GM18498 (cell line): ENCODE results near the gene CCDC12.

Experiments
- ATAC-seq: cut with Tn5 transposase; IDR thresholded peaks from one replicate; pipeline ENCODE4 v1.9.1; 2021; ENCODE audit warnings: mild to moderate bottlenecking, moderate library complexity; ENCODE audit not compliant: unreplicated experiment

Gene CCDC12

GRCh38 chr3:46942076-46942475 lies 34.5 kb downstream of the CCDC12 start:
- ATAC-seq: no peak

GRCh38 chr3:46939578-46940445 lies 36.7 kb downstream of the CCDC12 start:
- ATAC-seq: no peak

- ATAC-seq: no peak
Observed at GRCh38 chr3:46938118-46938517, 38.4 kb downstream of the CCDC12 start.

GRCh38 chr3:46936733-46937250 lies 39.8 kb downstream of the CCDC12 start:
- no peak for ATAC-seq

GRCh38 chr3:46935989-46936558 lies 40.5 kb downstream of the CCDC12 start:
- no peak for ATAC-seq

DNA sequence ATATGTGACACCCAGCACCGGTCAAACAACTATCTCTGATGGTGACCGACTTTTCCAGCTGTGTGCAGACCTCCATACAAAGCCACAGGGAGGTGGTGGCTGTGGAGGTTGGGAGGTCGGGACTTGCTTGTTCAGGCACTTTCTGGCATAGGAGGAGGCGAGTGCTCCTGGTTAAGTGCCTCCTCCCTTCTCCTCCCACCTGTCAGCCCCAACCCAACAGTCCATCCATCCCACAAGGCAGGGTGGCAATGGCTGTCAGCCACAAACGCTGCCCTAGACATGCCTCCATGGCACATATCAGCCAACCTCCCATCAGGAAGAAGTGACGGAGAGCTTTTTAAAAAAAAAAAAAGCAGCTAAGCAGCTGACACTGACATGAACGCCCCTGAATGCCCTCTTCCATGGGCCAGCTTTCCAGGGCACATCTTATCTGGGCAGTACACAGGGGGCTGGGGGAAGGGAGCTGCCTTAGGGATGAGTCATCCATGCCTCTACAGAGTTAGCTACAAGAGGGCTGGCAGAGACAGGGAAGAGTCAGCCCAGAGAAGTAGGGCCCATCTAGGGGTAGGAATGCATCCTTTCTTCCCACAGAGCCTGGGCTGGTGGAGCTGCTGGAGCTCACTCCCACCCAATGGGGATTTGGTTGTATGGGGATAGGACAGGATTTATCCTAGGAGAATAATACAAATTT lies 41.2 kb downstream of the CCDC12 start:
- ATAC-seq: no peak

DNA sequence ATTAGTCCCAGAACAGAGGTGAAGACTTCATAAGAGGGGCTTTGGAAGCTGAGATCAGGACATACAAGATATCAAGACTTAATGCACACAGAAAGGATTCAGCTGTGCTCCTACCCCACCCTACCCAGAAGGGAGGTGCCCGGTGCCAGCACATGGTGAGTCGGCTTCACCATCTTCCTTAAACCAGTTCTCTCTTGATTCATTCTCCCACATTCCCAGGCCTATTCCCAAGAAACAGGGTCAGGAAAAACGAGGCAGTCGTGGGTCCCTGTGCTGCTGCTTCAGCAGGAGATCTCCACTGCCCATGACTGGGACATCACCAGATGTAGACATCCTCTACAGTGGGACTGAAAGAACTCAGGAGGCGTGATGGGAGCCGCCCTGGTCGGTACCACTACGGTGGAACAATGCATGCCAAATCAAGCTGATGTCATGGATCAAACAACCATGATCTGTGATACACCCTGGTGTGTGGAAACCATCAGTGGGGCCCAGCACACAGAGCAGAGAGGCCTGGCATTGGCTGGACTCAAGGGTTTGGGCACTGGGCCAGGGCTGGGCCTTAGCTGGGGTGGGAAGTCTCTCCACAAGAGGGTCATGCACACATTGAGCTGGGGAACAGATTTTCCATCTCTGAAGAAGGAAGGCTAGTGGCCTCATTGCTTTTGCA lies 41.9 kb downstream of the CCDC12 start:
- no peak for ATAC-seq

DNA sequence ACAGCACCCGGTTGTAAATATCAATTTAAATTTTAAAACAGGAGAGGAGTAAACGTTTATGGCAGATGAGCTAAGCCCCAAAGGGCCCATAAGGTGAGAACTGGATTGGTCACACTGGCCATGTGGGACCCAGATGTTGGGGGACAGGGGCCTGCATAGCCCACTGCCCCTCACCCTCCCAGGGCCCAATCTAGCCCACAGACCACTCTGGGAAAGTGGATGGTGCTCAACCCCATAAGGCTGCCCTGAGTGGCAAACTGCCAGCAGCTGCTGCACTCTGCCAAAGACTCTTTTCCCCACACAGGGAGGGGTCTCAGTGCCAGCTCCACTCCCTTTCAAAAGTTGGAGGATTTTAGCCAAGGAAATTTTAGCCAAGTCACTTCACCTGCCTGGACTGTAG lies 42.5 kb downstream of the CCDC12 start:
- ATAC-seq: no peak

GRCh38 chr3:46933261-46933660 lies 43.3 kb downstream of the CCDC12 start:
- no peak for ATAC-seq

GRCh38 chr3:46932455-46933225 lies 43.9 kb downstream of the CCDC12 start:
- no peak for ATAC-seq

DNA sequence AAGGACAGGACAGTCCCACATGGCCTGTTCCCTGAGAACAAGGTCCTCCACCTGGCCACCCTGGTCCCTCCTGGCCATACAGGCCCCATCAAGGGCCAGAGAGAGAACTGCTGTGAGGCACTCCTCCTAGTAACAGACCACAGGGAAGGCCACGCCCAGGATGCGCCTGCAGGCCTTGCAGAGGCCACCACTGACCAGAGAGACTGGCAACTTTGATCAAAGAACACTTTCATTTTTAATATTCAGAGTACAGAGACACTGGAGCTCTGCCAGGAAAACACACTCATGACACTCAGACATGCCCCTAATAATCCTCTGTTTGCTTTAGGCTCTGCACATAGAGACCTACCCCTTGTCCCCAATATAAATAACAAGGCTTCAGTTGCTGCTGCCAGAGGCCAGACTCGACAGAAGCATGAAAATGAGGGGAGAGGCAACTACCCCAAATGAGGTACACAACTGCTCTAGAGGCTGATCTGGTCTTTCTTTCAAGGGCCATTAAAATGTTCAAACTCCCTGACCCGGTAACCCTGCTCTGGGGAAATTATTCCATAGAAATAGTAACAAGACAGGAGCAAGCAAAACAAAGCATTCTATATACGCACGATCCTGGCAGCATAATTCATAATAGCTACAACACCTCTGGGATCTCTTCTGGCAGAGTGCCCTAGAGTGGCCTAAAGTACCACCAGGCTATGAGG lies 44.8 kb downstream of the CCDC12 start:
- no peak for ATAC-seq

- ATAC-seq: no peak
Observed at GRCh38 chr3:46930945-46931403, 45.6 kb downstream of the CCDC12 start.

- ATAC-seq: no peak
Observed at GRCh38 chr3:46930166-46930944, 46.2 kb downstream of the CCDC12 start.

GRCh38 chr3:46929324-46929723 lies 47.2 kb downstream of the CCDC12 start:
- no peak for ATAC-seq

DNA sequence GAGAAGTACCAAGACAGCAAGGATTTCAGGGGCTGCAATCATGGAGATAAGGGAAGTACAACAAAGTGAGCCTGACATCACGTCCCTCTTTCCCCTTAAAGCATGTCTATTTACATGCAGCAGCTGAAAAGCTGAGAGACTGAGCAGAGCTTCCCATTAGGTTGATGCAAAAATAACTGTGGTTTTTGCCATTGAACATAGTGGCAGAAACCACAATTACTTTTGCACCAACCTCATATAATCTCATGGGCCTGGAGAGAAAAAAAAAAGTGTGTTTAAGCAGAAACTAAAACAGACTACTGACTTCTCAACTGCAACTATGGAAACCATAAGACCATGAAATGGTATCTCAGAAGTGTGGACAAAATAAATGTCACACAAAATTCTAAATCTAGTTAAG lies 48.3 kb downstream of the CCDC12 start:
- ATAC-seq: no peak

DNA sequence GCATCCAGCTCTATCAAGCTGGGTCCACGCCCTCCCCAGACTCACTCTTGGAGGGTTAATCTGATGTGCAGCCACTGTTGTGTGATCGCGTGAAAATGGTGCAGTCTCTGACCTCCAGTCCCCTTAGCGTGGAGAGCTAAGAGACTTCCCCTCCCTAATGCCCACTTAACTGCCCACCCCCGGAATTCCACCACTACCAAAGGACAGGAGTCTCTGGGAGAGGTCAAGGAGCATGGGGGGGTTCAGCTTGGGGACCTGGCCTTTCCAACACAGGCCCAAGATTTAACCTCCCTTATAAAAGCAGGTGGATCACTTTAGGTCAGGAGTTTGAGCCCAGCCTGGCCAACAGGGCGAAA lies 48.8 kb downstream of the CCDC12 start:
- peak; percentile 10 for ATAC-seq

- peak; percentile 57 for ATAC-seq
Observed at GRCh38 chr3:46926871-46927717, 49.5 kb downstream of the CCDC12 start.

- no peak for ATAC-seq
Observed at GRCh38 chr3:46926447-46926846, 50.1 kb downstream of the CCDC12 start.
